ENCODE measurements around the gene DPF3. TPM values are rescaled to one million over a fixed set of nuclear protein-coding genes. Genes with fewer than 3 reads are reported as not detected.

The DPF3 gene
- total RNA-seq, 1 experiment from 2014 or later: 0.31 TPM

GRCh38 chr14:72610831-72611200 lies 283.1 kb downstream of the DPF3 start:
- Mint-ChIP-seq H3K27ac (no peak overlapping the region), H3K36me3 (no peaks in the 10 kb centered on the region), H3K9me3 (peaks cover 8% of the 10 kb centered on the region; the same call in 1 of the 2 replicates), H3K4me3 (no peak overlapping the region), H3K27me3 (ENCODE audit: low read depth) (no peaks in the 10 kb centered on the region; the same call in 1 of the 2 replicates), H3K4me1 (peaks cover 10% of the 10 kb centered on the region)
- TF ChIP-seq TEAD1 (CRISPR knock-in tag; IDR thresholded peaks at IDR 0.05): no peak
- no peak for TF ChIP-seq RORB (CRISPR knock-in tag; IDR thresholded peaks at IDR 0.05)
- no peak for TF ChIP-seq IRF2 (CRISPR knock-in tag; IDR thresholded peaks at IDR 0.05; ENCODE audit: borderline replicate concordance, low read depth)
- no peak for TF ChIP-seq TCF7 (CRISPR knock-in tag; IDR thresholded peaks at IDR 0.05; ENCODE audit: low read depth)
- TF ChIP-seq JAZF1 (CRISPR knock-in tag; IDR thresholded peaks at IDR 0.05): no peak
- TF ChIP-seq E2F4 (CRISPR knock-in tag; IDR thresholded peaks at IDR 0.05; ENCODE audit: borderline replicate concordance, low read depth): no peak
- TF ChIP-seq ZNF532 (CRISPR knock-in tag; IDR thresholded peaks at IDR 0.05; ENCODE audit: borderline replicate concordance): no peak
- no peak for TF ChIP-seq ATF1 (CRISPR knock-in tag; IDR thresholded peaks at IDR 0.05)
- TF ChIP-seq RELA (CRISPR knock-in tag; IDR thresholded peaks at IDR 0.05; ENCODE audit: borderline replicate concordance): no peak
- TF ChIP-seq ZSCAN18 (CRISPR knock-in tag; IDR thresholded peaks at IDR 0.05): no peak
- no peak for TF ChIP-seq ZNF512 (CRISPR knock-in tag; IDR thresholded peaks at IDR 0.05; ENCODE audit: borderline replicate concordance)
- no peak for TF ChIP-seq GTF2I (CRISPR knock-in tag; conservative IDR thresholded peaks at IDR 0.05)
- TF ChIP-seq FOXJ3 (CRISPR knock-in tag; IDR thresholded peaks at IDR 0.05; ENCODE audit: borderline replicate concordance): no peak
- no peak for TF ChIP-seq NFE2L1 (CRISPR knock-in tag; IDR thresholded peaks at IDR 0.05)
- no peak for TF ChIP-seq USF1 (CRISPR knock-in tag; IDR thresholded peaks at IDR 0.05)
- TF ChIP-seq MLX (CRISPR knock-in tag; IDR thresholded peaks at IDR 0.05): no peak
- TF ChIP-seq PREB (CRISPR knock-in tag; IDR thresholded peaks at IDR 0.05; ENCODE audit: borderline replicate concordance): no peak
- TF ChIP-seq MXD4 (CRISPR knock-in tag; IDR thresholded peaks at IDR 0.05; ENCODE audit: borderline replicate concordance): no peak
- no peak for TF ChIP-seq CDX4 (CRISPR knock-in tag; IDR thresholded peaks at IDR 0.05; ENCODE audit: borderline replicate concordance)
- DNase-seq (ENCODE audit: low spot score) (no peak), ATAC-seq (no peak)
- ChIA-PET CTCF (no interaction called here), POLR2A (no interaction called here)
